ENCODE measurements around the gene ZNF536.
"Not testable (repeated sequence)": the region's sequence is repeated elsewhere in the genome, so short reads cannot be mapped to it uniquely, and the experiment has no call there.

ZNF536 gene

GRCh38 chr19:30481823-30482222 is 109.6 kb downstream of the ZNF536 start:
- DNase-seq (ENCODE audit: low read depth in 2 of 2) = no peak

GRCh38 chr19:30482956-30483355 is 110.8 kb downstream of the ZNF536 start:
- DNase-seq (ENCODE audit: low read depth in 2 of 2) = no peak

GRCh38 chr19:30486250-30486649 is 114.1 kb downstream of the ZNF536 start:
- DNase-seq (ENCODE audit: low read depth in 2 of 2) = not testable (repeated sequence)

- no peak for DNase-seq (ENCODE audit: low read depth in 2 of 2)
Measured at GRCh38 chr19:30487178-30487577, 115.0 kb downstream of the ZNF536 start.

GRCh38 chr19:30488191-30488590 is 116.0 kb downstream of the ZNF536 start:
- no peak for DNase-seq (ENCODE audit: low read depth in 2 of 2)

- no peak for DNase-seq (ENCODE audit: low read depth in 2 of 2)
Measured at GRCh38 chr19:30490760-30491159, 118.6 kb downstream of the ZNF536 start.

- no peak for DNase-seq (ENCODE audit: low read depth in 2 of 2)
Measured at GRCh38 chr19:30492586-30493270, 120.5 kb downstream of the ZNF536 start.

DNA sequence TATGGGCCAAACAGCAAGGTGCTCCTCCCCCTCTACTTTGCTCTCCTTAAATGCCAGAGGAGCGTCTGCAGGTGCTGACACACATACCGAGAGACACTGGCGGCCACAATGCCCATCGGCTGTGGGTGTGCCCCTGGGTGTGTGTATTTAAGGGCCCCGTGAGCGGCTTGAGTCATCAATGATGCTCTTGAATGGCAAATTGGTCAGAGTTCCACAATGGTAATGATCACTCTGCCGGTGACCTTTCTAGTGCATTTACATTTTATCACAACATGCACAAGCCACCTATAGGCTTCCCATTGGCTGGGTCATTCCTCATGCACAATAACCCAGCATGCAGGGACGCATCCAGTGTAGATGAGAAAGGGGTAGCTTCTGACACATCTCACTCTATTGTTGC is 124.8 kb downstream of the ZNF536 start:
- DNase-seq (ENCODE audit: low read depth in 2 of 2) = no peak

DNA sequence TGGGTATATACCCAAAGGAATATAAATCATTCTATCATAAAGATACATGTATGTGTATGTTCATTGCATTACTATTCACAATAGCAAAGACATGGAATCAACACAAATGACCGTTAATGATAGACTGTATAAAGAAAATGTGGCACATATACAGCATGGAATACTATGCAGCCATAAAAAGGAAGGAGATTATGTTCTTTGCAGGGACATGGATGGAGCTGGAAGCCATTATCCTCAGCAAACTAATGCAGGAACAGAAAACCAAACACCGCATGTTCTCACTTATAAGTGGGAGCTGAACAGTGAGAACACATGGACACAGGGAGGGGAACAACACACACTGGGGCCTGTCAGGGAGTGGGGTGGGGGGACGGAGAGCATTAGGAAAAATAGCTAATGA is 125.9 kb downstream of the ZNF536 start:
- not testable (repeated sequence) for DNase-seq (ENCODE audit: low read depth in 2 of 2)

DNA sequence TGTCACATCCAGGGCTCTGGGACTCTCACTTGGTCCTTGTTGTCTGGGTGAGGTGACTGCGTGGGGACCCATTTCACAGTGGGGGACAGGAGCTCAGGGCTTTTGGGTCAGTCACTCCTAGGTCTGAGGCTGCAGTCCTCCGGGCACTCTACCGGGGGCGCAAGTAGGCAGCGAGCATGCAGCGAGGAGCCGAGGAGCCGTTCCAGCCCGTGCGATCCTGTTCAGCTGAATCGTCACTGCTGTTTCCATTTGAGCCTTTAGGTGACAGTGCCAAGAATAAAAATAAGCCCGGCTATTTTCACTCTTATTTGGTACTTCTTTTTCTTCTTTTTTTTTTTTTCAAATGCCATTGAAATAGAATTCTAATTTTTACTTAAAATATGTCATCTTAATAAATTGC is 126.5 kb downstream of the ZNF536 start:
- no peak for DNase-seq (ENCODE audit: low read depth in 2 of 2)

GRCh38 chr19:30504272-30504671 is 132.1 kb downstream of the ZNF536 start:
- DNase-seq (ENCODE audit: low read depth in 2 of 2) = no peak

DNA sequence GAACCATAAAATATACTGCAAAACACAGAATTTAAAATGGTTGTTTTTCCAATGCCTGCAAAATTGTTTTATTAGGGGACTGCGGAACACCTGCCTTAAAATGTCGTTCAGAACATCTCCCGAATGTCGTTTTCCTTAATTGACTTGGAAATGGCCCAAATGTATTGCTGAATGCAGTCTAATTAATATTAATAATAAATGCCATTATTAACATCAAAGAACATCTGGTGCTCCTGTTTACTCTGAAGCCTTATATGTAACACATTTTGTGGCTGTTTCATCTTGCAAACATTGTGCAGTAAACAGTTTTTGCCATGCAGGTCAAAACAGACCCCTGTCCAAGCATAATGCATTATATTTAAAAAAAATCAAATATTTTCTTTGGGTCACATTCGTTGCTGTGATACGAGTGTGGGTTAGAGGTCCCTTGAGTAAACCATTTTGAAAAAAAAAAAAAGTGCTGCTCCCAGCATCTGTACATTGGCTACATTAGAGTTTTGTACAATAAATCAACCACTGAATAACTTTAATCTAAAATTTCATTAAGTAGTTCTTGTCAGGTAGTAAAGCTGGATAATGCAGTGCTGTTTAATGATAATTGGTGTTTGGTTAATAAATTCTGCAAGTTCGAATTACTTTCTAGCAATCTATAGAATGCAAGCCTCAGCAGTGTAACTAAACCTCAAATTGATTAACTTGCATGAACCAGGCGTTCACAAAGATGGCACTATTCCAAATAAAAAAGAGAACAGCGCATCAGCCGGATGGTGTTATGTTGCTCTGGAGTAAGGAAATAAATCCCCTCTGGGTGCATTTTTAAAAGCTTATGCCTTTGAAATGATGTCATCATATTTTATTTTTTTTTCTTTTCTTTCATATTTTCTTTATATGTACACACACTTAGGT is 140.2 kb downstream of the ZNF536 start:
- no peak for DNase-seq (ENCODE audit: low read depth in 2 of 2)

- DNase-seq (ENCODE audit: low read depth in 2 of 2) = no peak
Measured at GRCh38 chr19:30513082-30513411, 140.9 kb downstream of the ZNF536 start.

DNA sequence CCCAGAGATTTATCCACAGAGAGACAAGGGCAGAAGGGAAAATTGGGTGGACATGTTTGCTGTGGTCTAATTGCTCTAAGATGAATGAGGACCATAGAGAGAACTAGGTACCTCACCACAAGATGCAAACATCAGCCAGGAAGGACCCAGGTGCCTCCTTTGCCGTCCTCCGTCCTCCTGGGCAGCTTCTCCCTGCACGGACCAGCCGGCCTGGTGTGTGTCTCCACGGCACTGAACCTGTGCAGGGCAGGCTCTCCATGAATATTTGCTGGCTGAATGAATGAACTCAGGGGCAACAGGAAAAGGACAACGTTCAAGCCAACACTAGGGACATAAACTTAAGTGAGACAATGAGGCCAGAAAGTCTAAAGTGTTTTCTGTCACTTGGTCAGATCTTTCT is 143.9 kb downstream of the ZNF536 start:
- DNase-seq (ENCODE audit: low read depth in 2 of 2) = no peak

GRCh38 chr19:30516531-30516930 is 144.3 kb downstream of the ZNF536 start:
- no peak for DNase-seq (ENCODE audit: low read depth in 2 of 2)

GRCh38 chr19:30518965-30519606 is 146.9 kb downstream of the ZNF536 start:
- DNase-seq (ENCODE audit: low read depth in 2 of 2) = no peak

DNA sequence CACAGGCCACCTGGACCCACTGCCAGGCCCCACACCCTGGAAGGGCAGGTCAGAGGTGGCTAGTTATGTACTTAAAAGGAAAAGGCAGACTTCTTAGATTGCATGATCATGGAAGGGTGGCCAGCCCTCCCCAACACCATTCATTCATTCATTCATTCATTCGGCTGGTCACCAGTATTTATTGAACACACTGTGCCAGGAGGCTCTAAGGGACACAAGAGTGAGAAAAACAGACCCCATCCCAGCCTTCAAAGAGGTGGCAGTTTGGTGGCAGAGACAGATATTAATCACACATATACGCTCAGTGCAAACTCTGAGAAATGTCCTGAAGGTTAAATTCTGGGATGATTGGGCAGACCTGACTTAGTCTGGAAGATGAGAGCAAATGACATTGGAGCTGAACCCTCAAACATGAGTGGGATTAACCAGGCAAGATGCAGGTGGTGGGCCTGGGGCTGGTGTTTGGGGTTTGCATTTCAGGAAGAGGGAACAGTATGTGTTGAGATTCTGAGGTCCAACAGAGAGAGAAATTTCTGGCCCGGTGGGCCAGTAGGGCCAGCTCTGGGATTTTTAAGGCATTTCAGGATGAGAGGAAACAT is 147.5 kb downstream of the ZNF536 start:
- DNase-seq (ENCODE audit: low read depth in 2 of 2) = no peak

GRCh38 chr19:30520735-30521479 is 148.7 kb downstream of the ZNF536 start:
- DNase-seq (ENCODE audit: low read depth in 2 of 2) = no peak

DNA sequence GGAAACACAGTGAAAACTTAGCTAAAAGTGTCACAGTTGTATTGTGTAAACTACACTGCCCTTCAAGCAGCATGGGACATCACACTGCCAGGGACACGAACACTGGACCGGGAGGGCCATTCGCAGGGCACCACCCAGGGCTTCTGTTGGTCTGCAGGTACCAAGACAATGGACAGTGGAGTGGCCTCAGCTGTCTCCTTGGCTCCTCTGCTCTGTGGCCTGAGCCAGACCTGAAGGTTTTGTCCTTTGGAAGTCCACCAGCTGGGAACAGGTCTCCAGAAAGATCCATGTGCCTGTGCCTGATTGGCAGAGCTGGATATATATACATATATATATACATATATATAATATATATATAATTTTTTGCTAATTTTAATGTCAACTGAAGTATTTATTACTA is 149.8 kb downstream of the ZNF536 start:
- no peak for DNase-seq (ENCODE audit: low read depth in 2 of 2)

DNA sequence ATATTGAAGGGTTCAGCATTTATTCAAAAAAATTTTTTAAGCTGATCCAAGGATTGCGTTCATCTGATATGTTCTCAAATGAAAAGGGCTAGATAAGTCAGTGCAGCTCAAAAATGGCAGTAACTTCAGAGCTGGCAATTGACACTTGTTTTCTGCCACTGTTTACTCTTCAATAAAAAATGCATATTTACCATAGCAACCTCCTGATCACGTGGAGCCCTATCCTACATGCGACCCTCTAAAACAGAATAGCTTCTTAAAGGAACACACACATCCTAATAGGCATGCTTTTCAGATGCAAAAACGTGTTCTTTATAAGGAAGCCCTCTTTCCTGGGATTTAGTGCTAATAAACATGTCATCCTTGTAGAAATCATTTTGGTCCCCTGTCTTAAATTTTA is 150.2 kb downstream of the ZNF536 start:
- no peak for DNase-seq (ENCODE audit: low read depth in 2 of 2)

- no peak for DNase-seq (ENCODE audit: low read depth in 2 of 2)
Measured at GRCh38 chr19:30523791-30524190, 151.6 kb downstream of the ZNF536 start.

GRCh38 chr19:30525383-30525782 is 153.2 kb downstream of the ZNF536 start:
- no peak for DNase-seq (ENCODE audit: low read depth in 2 of 2)

Data from activated CD8-positive, alpha-beta memory T cell treated with anti-CD3 and anti-CD28 coated beads for 4 hours (primary cell).